ENCODE measurements around the gene FAM187B. TPM values are rescaled to one million over a fixed set of nuclear protein-coding genes. Genes with fewer than 3 reads are reported as not detected.

The FAM187B gene
- total RNA-seq, 1 experiment from 2014 or later = not detected

GRCh38 chr19:35232912-35233311 is 4.4 kb upstream of the FAM187B start:
- H3K79me2 ChIP-seq (ENCODE audit: low read depth) = no peaks in the 10 kb centered on the region
- peaks cover 4% of the 10 kb centered on the region; the same call in 1 of the 2 replicates for H3K9me3 ChIP-seq (ENCODE audit: insufficient read depth, low read depth)
- H2AFZ ChIP-seq = no peak overlapping the region
- no peak overlapping the region for H3K27ac ChIP-seq
- intact Hi-C loops (cut with micrococcal nuclease; ENCODE audit: unreplicated experiment) = no loop called here
- H3K36me3 ChIP-seq (ENCODE audit: low read depth) = no peaks in the 10 kb centered on the region
- no peak for DNase-seq
- no TSS peak for BruUV-seq (replicated peaks)
- no peaks in the 10 kb centered on the region for H3K27me3 ChIP-seq (ENCODE audit: insufficient read depth, low read depth)
- H3F3A ChIP-seq (ENCODE audit: insufficient read depth, low read depth) = no peaks in the 10 kb centered on the region
- no peak overlapping the region for H3K4me2 ChIP-seq
- ChIA-PET POLR2A (ENCODE audit: unreplicated experiment) (interaction anchor here (0.7 kb wide), 1 partner anchor 32 kb away, joined by 3 read pairs; no protein-coding TSS in a partner anchor), CTCF (no interaction called here)
- H3K4me1 ChIP-seq (replicated peaks; ENCODE audit: insufficient read depth) = no peaks in the 10 kb centered on the region
- no peak overlapping the region for H3K4me3 ChIP-seq
- no peak for TF ChIP-seq EZH2 (IDR thresholded peaks at IDR 0.05; ENCODE audit: low read depth)
- no peak for TF ChIP-seq CTCF (conservative IDR thresholded peaks at IDR 0.05)
- H4K20me1 ChIP-seq (ENCODE audit: insufficient read depth) = no peaks in the 10 kb centered on the region
- no peaks in the 10 kb centered on the region for H3K9me2 ChIP-seq (ENCODE audit: insufficient read depth)

DNA sequence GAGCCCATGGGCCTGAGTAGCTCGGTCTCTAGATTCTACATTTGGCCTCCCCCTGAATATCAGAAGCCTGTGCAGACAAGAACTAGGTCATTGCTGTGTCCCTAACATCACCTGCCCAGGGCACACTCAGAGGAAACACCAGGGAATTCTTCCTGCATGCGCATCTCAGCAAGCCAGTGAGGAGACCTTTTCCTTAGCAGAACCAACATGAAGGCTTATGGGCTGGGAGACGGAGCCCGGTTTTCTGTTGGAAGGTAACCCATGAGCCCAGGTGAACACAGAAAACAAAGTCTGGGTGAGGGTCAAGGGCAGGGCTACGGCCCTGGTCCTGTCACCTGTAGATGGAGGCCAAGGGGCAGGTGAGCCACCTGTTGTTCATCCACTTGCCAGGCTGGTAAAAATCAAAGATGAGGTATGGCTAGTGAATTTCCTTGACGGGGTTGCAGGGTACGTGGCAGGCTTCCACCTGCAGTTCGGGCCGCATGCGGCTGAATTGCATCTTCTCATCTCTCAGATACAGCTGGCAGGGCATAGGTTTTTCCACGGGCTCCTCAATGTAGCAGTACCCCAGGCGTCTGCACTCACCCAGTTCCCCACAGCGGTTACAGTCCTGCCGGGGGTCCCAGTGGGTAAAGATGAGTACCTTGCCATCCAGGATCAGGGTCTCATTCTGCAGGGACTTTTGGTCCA is 3.6 kb upstream of the FAM187B start:
- TF ChIP-seq CTCF (conservative IDR thresholded peaks at IDR 0.05) (no peak), EZH2 (IDR thresholded peaks at IDR 0.05; ENCODE audit: low read depth) (no peak)

GRCh38 chr19:35229601-35230000 is 1.1 kb upstream of the FAM187B start:
- Histone ChIP-seq H4K20me1 (ENCODE audit: insufficient read depth) (no peaks in the 10 kb centered on the region), H3K4me1 (replicated peaks; ENCODE audit: insufficient read depth) (no peaks in the 10 kb centered on the region), H3K9me3 (ENCODE audit: insufficient read depth, low read depth) (peaks cover 2% of the 10 kb centered on the region; the same call in 1 of the 2 replicates), H3K4me3 (no peak overlapping the region), H3K27me3 (ENCODE audit: insufficient read depth, low read depth) (no peaks in the 10 kb centered on the region), H3K9me2 (ENCODE audit: insufficient read depth) (no peaks in the 10 kb centered on the region), H3K79me2 (ENCODE audit: low read depth) (no peaks in the 10 kb centered on the region), H2AFZ (no peak overlapping the region), H3K4me2 (no peak overlapping the region), H3K27ac (no peak overlapping the region), H3F3A (ENCODE audit: insufficient read depth, low read depth) (no peaks in the 10 kb centered on the region), H3K36me3 (ENCODE audit: low read depth) (no peaks in the 10 kb centered on the region)
- BruUV-seq (replicated peaks) = no TSS peak
- ChIA-PET POLR2A (ENCODE audit: unreplicated experiment) (no interaction called here), CTCF (no interaction called here)
- TF ChIP-seq CTCF (conservative IDR thresholded peaks at IDR 0.05) (no peak), EZH2 (IDR thresholded peaks at IDR 0.05; ENCODE audit: low read depth) (no peak)
- intact Hi-C loops (cut with micrococcal nuclease; ENCODE audit: unreplicated experiment) = no loop called here
- no peak for DNase-seq

More for the DNA sequence above, 3.6 kb upstream of the FAM187B start:
- Histone ChIP-seq H3K36me3 (ENCODE audit: low read depth) (no peaks in the 10 kb centered on the region), H3K27ac (no peak overlapping the region), H3K9me2 (ENCODE audit: insufficient read depth) (no peaks in the 10 kb centered on the region), H3K4me1 (replicated peaks; ENCODE audit: insufficient read depth) (no peaks in the 10 kb centered on the region), H3K9me3 (ENCODE audit: insufficient read depth, low read depth) (peaks cover 4% of the 10 kb centered on the region; the same call in 1 of the 2 replicates), H3K79me2 (ENCODE audit: low read depth) (no peaks in the 10 kb centered on the region), H3K4me2 (no peak overlapping the region), H4K20me1 (ENCODE audit: insufficient read depth) (no peaks in the 10 kb centered on the region), H2AFZ (no peak overlapping the region), H3K4me3 (no peak overlapping the region), H3K27me3 (ENCODE audit: insufficient read depth, low read depth) (no peaks in the 10 kb centered on the region), H3F3A (ENCODE audit: insufficient read depth, low read depth) (no peaks in the 10 kb centered on the region)
- ChIA-PET POLR2A (ENCODE audit: unreplicated experiment) (no interaction called here), CTCF (no interaction called here)
- intact Hi-C loops (cut with micrococcal nuclease; ENCODE audit: unreplicated experiment) = no loop called here
- DNase-seq = no peak
- no TSS peak for BruUV-seq (replicated peaks)

All from PC-9 (cell line).